NCI-H2081 (cell line): ENCODE results near the gene MYH10.

Source experiments
- DNase-seq, 2 experiments: peaks; one replicate each; lab custom pipeline; 2025; lab: John Stamatoyannopoulos, UW

Gene MYH10

DNA sequence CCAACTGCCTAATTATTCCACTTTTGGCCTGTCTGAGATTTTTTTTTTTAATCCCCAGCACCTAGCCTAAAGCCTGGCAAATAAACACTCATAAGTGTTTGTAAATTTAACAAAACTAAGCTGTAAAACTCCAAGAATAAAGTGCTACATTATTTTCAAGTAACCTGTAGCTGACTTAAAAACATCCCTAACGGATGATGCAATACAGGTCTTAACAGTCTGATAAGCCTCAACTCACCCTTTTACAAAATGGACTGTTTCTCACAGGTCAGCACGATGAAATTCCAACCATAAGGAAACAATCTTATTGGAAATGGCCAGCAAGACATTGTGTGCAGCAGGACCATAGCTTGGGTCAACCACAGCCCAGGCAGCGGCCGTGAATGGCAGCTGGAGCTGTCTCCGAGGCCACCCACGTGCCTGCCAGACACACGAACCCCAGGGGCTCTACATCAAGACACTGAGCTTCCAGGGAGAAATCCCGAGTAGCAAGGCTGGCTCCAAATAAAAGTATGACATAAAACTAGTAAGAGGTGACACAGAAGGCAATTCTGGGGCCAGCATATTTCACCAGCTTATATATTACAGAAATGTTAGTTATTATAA, 135.9 kb downstream of the MYH10 start:
- no peak for DNase-seq

DNA sequence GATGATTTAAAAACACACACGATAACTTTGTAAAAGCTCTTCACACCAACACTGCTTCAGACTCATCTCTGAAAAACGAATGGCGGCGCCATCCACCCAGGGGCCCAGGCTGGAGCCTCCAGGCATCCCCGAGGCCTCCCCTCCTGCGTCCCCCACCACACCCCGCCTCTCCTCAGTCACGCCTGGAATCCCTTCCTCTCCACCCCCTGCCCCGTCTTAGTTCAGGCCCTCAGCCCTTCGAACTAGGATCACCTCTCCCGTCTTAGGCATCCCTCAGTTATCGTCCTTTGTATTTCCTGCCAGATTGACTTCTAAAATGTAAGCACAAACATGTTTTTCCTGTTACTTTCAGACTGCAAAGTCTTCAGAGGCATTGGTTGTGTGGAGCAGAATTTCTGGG, 136.5 kb downstream of the MYH10 start:
- DNase-seq: no peak

DNA sequence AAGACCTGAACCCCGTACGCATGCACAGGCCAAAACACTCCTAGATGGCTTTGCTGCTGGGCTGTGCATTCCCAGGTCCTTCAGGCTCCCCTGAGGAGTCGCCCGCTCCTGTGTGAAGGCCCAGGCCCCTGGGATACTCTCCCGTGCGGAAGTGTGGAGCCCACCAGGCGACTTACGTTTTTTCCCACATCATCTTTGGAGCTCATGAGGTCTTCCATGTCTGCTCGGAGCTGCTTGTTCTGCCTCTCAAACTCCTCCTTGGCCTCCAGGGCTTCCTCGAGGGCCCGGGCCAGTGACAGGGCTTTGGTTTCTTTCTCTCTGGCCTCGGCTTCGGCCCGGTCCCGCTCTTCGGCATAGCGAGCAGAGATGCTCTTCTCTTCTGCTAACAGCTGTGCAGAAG, 138.4 kb downstream of the MYH10 start:
- no peak for DNase-seq

DNA sequence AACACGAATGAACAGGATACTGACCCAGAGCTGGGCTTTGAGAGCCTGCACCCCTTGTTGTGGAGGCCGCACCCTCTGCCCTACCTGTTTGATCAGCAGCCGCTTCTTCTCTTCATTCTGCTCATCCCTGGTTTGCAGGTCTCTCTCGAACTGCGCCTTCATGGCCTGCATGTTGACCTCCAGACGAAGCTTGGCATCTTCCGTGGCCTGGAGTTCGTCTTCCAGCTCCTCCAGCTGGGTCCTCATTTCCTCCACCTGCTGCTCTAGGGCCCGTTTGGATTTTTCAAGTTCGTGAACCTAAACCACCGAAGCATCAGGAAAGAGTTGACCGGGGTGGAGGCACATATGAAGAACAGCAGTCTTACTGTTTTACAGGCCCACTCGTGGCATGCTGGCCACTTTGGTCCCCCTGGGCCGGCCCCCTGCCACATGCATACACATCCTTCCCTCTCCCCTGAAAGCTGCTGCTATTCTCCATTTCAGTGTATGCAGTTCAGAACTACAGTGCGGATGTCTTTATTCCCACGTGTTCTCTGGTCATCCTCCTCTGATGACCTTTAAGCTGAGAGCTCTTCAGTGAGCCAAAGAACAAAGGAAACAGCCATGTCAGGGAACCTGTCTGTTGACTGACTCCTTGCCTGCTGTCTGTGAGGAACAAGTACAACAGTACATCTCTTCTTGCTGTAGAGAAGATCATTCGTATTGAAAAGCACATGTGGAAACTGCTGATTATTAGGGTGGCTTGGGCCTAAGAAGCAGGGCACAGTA, 140.1 kb downstream of the MYH10 start:
- DNase-seq: no peak

DNA sequence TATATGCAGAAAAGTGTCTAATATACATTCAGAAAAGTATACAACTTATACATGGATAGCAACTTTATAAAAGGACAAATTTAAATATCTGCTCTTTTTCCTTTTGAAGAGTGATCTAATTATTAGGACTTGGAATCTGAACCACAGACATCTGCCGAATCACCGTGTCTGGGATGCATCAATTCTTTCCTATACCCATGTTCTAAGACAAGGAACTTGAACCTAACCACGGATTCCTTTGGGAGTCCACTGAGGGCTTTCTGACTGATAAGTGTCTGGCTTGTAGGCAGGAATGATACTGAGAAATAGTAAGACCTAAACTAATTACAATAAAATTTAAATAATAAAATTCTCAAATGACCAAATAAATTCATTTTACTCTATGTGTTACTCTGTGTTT, 140.7 kb downstream of the MYH10 start:
- no peak for DNase-seq

DNA sequence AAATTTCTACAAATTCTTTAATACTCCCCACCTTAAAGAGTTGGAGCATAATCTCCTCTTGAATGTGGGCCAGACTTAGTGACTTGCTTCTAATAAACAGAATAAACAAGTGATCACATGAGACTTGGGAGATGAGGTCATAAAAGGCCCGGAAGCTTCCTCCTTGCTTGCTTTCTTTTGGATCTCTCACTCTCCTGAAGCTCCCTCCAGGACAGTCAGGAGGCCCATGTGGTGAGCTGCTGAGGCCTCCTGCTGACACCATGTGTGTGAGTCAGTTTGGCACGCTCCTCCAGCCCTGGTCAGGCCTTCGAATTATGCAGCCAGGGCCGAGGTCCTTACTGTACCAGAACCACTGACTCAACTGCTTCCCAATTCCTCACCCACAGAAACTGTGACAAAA, 141.6 kb downstream of the MYH10 start:
- no peak for DNase-seq

DNA sequence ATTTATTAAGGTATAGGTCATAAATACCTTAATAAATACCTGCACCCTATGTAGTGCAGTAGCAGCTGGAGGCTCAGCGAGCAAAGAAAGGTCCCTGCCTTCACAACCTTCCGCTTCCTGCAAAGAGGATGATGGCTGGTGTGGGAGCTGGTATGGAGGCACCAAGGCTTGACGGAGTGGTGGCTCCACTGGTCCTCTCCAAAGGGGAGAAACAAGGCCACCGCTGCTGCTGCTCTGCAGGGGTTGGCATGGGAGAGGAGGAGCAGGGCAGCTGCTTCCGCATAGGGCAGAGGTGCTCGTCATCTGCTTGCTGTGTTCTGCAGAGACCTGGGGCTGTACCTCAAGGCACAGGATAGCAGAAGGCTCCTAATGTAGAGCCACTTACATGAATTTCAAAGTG, 142.0 kb downstream of the MYH10 start:
- no peak for DNase-seq

DNA sequence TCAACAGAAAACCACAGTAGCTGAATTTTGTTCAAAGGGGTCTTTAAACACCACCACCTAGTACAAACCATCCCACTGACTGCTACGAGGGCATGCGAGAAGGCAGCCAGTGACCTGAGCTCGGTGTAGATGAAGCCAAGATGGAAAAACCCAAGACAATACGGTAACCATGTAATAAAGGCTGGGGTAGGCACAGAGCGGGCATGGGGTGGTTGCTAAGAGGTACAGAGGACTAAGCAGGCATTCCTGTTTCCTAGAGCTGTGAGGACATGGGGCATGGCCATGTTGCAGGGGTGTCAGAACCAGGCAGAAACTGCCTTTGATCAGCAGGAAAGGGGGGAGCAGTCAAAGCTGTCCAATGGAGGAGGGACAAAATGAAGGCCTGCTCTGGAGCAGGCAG, 142.8 kb downstream of the MYH10 start:
- no peak for DNase-seq

DNA sequence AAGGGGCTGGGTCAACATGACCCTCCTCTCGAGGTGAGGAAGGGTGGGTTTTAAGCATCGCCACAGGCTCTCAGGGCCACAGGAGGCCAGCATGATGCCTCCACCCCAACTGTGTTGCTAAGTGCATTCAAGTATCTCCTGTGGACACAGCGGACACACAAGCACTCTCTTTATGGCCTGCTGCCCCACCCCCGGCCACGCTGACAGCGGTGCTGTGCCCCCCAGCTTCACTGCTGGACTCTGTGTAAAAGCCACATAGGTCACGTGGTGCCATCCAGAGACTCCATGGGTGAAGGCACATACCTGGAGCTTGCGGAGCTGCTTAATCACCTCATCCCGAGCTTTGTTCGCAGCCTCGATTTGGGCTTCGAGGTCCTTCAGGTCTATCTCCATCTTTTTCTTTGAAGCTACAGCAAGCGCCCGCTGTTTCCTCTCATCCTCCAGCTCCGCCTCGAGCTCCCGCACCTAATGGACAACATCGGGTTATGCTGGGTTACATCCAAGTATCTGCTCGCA, 143.3 kb downstream of the MYH10 start:
- no peak for DNase-seq

DNA sequence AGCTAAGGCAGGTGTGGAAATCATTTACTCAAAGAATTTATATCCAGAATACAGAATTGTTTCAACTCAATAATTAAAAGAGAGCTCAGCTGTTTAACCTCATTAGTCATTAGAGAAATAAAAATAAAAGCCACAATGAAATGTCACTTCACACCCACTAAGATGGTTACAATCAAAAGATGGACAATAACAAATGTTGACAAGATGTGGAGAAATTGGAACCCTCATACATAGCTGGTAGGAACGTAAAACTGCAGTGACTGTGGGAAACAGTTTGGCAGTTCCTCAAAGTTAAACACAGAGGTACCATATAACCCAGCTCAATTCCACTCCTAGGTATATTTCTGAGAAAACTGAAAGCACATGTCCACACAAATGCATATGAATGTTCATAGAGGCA, 145.0 kb downstream of the MYH10 start:
- no peak for DNase-seq

DNA sequence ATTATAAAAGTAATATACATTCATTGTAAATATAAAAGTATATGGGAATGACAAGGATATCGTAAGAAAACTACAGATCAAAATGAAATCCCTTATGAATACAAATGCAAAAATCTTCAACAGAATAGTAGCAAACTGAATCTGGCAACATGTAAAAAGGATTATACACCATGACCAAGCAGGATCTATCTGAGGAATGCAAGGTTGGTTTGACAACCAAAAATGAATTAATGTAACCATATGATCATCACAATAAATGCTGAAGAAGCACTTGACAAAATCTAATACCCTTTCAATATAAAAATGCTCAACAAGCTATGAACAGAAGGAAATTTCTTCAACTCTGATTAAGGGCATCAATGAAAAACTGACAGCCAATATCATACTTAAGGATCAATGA, 146.1 kb downstream of the MYH10 start:
- DNase-seq: no peak

DNA sequence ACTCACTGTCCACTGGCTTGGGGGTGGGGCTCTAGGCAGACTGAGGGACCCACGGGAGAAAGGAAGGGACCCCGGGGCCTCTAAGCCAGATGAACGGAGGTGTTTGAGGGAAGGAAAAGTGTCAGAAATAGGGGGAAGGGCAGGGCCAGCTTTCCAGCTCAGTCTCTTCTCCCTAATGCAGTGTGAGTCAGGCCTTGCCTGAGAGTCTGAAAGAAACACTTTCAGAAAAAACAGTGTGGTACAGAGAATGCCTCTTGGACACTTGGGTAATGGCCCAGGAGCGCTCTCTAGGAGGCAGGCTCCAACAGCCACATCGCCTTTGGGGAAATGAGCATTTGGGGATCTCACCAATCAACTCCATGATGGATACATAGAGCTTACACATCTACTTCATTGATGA, 148.0 kb downstream of the MYH10 start:
- no peak for DNase-seq

DNA sequence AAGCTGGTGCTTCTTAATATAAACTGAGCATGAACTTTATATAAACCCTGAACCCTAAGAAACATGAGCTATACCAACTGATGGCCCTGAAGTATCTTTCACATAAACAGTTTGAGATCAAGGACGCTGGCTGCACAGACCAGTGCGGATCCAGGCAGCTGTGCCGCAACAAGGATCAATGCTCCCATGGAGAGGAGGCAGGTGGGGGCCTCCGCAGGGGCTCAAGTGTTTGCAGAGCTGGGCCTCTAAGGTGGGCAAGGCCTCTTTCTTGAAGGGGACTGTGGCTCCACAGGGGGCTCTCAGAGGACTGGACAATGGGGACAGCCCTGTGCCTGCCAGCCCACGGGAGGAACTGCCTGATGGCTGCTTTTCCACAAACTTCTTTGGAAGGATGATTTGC, 148.8 kb downstream of the MYH10 start:
- no peak for DNase-seq

DNA sequence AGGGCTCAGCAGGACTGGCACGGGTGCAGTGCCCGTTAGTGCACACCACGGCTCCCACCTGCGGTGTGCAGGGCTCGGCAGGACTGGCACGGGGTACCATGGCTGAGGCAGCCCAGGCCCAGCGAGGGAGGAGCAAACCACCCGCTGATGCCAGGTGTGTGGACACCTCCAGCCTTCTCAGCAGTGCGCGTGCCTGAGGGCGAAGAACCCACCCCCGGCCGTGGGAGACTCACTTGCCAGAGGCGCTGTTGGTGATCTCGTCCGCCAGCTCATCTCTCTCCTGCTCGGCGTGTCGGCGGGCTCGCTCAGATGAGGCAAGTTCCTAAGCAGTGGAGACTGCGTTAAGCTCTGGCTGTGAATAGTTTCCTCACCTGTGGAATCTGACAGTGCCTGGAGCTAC, 149.4 kb downstream of the MYH10 start:
- no peak for DNase-seq

DNA sequence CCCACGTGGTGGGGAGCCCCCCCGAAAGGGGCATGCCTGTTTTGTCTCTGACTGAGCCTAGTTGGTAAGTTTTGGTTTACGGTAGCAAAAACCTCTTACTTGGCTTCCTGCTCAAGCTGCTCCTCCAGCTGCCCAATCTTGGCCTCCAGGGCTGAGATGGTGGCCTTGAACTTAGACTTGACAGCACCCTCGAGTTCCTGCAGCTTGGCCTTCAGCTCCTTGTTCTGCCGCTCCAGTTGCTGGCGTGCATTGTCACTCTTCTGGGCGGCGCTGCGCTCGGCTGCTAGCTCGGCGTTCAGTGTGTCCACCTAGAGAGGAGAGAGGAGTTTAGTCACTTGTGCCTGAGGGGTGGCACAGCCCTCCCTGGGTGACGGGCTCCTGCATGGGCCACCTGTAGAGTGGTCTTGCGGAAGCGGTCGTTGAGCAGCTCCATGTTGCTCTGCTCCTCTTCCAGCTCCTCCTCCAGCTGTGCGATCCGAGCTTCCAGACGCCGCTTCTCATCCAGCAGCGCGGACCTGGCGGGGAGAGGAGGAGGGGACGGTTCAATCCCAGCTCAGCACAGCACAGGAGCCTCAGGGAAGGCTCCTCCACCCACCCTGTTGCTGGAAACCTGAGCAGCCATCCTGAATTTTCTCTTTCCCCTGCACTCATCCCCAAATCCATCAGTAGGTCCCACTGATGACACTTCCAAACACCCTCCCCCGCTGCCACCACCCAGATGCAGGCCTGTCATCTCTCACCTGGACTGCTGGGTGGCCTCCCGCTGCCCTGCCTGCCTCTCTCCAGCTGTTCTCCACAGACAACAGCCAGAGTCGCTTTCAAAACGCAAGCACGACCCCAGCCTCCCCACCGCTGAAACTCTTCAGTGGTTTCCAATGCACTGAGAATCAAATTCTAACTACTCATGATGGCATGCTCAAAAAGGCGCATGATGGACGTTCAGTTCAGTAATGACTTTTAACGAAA, 150.2 kb downstream of the MYH10 start:
- no peak for DNase-seq

DNA sequence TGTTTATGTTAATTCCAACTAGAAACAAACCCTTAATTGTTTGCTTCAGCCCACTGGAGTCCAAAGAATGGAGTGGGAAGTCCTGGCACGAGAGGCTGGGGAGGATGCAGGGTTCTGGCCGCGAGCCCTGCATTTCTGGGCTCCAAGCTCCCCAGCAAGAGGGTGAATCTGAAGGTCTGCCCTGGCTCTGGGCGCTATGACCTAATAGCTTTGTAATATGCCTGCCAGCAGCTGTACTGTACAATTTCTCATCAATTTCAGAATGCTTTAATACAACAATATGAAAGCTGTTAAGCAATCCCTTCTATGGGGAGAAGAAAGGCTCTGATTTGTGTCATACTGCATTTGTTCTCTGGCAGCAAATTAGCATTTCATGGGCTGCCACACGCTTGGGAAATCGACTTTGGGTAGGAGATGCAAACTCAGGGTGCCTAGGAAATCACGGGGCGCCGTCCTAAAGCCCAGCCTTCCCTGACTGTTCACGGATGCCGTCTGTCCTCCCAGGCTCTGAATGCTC, 151.0 kb downstream of the MYH10 start:
- no peak for DNase-seq

DNA sequence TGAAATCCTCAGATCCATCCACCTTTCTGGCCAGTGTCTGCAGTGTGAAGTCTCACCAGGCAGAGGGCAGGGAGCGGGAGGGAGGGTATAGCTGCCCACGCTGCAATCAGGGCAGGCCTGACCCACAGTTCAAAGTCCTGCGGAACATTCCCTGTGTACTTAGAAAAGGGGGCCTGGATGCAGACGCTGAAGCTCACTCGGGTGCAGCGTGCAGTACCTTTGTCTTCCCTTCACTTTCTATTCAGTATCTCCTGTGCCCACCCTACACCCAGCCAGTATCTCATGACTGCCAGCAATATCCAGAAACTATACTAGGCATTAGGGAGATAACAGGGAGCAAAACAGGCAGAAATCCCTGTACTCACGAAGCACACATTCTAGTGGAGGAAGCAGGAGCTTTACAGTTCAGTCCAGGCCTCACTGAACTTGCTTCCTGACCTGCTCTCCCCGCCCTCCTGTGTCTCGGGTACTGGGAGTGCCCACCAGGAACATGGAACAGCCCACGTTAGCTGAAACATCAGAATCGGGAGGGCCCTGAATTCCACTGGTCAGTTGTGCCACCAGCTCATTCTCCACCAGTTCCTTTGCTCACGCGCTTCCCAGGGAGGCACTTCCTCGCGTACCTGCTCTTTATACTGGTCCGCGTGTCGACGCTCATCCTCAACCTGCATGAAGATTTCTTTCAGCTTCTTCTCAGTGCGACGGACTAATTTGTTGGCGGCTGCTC, 152.6 kb downstream of the MYH10 start:
- DNase-seq: no peak

DNA sequence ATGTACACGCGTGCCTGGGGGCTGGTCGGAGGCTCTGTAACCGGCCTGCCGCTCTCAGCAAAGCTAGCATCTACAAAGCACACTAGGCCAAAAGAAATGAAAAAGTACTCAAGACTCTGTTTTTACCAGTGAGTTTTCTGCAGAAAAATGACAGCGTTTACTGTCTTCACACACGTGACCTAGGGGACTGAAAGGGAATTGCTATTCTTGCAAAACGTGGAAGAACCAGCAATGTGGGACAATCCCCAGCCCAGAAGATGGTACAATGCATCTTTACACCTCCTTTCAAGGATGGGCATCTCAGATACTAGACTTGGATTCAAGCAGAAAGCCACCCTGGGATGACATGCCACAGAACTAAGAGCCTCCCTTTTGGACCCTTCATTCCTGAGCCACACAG, 153.4 kb downstream of the MYH10 start:
- no peak for DNase-seq

DNA sequence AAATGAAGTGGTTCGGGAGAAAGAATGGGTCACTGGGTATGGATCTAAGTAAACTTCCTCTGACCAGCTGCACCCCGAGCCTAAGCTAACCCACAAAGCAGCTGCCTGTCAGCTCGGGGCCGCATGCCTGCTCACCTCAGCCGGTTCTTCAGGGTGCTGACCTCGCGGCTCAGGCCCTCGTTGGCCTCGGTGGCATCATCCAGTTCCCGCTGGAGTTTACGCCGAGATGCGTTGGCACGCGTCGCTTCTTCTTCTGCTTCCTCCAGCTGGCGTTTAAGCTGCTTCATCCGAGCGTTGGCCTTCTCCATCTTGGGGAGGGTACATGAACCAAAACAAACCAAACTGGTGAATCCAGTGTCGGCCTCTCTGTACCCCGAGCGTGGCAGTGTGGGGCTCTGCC, 153.8 kb downstream of the MYH10 start:
- no peak for DNase-seq

DNA sequence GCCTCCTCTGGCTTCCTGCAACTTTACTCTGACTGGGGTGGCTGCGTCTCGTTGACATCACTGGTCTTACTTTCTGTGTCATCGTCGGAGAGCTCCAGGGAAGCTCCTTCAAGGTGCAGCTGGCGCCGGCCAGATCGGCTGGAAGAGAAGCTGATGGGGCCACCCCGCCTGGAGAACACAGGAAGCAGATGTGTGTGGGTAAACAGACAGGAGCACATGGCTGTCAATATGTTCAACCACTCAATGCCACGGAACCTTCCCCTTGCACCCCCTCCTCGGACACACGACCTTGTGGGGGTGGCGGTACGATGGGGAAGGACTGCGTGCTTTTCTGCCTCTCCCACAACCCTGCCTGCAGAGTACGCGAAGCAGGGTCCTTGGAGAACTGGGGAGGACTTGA, 154.7 kb downstream of the MYH10 start:
- DNase-seq: no peak

DNA sequence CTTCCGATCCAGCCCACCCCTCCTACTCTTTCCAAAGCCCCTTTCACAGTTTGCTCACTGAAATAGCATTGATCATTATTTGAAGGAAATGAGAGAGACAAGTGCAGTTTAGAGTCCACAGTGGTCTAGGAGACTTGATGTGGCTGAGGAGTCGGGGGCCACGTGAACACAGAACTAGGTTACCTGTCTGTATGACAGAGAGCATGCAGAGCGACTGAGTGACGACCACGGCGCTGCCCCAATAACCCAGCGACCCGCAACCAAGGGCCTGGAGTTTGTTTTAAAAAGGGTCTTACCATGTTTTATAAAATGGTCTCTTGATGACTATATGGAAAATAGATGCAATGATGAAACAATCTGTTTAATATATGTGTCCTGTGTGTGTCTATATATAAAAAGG, 155.3 kb downstream of the MYH10 start:
- no peak for DNase-seq

DNA sequence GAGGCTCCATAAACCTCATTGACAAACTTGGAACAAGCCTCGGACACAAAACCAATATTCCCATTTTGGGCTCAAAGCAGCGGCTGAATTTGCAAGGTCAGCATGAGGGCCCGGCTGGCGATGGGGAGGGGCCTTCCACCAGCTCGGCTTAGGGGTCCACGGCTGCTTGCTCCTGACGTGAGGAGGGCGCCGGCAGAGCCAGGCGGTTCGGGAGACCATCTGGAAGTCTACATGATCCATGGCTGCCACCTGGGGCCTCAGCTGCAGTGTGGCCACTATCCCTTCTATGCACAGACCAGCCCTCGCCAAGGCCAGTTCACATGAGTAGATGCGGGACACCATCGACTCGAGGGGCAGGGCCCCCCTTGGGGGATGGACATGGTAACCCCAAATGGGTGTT, 155.7 kb downstream of the MYH10 start:
- no peak for DNase-seq
